Measurements from ENCODE around the gene PPARA.

DNA sequence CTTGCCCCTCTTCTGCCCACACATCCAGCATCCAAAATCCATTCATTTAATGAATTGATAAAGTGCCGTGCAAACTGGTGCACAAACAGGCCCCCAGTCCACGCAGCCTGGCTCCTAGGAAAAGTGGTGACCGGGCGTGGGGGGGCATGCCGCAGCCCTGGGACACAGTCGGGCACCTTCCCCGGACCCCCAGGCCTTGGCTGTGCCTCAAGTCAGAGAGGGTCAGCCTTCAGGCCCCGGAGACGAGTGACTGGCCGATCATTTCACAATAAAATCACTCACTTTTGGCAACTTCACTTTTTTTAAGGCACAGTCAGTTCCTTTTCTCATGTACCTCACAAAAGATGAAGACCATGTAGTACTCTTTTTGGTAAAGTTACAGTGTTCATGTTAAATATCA lies 91.8 kb downstream of the PPARA start:
- TF ChIP-seq, protein P1, sequence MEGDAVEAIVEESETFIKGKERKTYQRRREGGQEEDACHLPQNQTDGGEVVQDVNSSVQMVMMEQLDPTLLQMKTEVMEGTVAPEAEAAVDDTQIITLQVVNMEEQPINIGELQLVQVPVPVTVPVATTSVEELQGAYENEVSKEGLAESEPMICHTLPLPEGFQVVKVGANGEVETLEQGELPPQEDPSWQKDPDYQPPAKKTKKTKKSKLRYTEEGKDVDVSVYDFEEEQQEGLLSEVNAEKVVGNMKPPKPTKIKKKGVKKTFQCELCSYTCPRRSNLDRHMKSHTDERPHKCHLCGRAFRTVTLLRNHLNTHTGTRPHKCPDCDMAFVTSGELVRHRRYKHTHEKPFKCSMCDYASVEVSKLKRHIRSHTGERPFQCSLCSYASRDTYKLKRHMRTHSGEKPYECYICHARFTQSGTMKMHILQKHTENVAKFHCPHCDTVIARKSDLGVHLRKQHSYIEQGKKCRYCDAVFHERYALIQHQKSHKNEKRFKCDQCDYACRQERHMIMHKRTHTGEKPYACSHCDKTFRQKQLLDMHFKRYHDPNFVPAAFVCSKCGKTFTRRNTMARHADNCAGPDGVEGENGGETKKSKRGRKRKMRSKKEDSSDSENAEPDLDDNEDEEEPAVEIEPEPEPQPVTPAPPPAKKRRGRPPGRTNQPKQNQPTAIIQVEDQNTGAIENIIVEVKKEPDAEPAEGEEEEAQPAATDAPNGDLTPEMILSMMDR (IDR thresholded peaks at IDR 0.05; ENCODE audit: extremely low read depth in 1 of 2, insufficient read depth in 1 of 2, low read depth in 1 of 2, low read length in 2 of 2) = no peak
- TF ChIP-seq JUN (IDR thresholded peaks at IDR 0.05; ENCODE audit: borderline replicate concordance, insufficient read depth, insufficient read length, low read depth) = no peak
- no peak for TF ChIP-seq POLR2A (IDR thresholded peaks at IDR 0.05; ENCODE audit: low read depth, low read length)
- TF ChIP-seq POLR2AphosphoS5 (IDR thresholded peaks at IDR 0.05; ENCODE audit: insufficient read depth, low read depth, low read length) = no peak
- no peak for TF ChIP-seq GATA2 (IDR thresholded peaks at IDR 0.05; ENCODE audit: insufficient read depth, insufficient read length, low read depth, low read length)
- TF ChIP-seq, protein P2, sequence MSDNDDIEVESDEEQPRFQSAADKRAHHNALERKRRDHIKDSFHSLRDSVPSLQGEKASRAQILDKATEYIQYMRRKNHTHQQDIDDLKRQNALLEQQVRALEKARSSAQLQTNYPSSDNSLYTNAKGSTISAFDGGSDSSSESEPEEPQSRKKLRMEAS (IDR thresholded peaks at IDR 0.05; ENCODE audit: insufficient read depth, insufficient read length) = no peak
- no peak for TF ChIP-seq EZH2 (IDR thresholded peaks at IDR 0.05; ENCODE audit: borderline replicate concordance, low read depth, low read length, severe bottlenecking)
- no peak for TF ChIP-seq FOS (IDR thresholded peaks at IDR 0.05; ENCODE audit: borderline replicate concordance, insufficient read depth, low read length)
- no peak for TF ChIP-seq MYC (IDR thresholded peaks at IDR 0.05; ENCODE audit: low read depth, low read length)
